Osteocyte (in vitro differentiated cells): ENCODE data around the gene TTC28. TPM values are rescaled to one million over a fixed set of nuclear protein-coding genes. Genes with fewer than 3 reads are reported as not detected.

Experiments used
- DNase-seq: peaks from one replicate; pipeline ENCODE4 v3.0.0; 2021; ENCODE audit warnings: mixed read lengths; ENCODE audit not compliant: unreplicated experiment; ENCODE audit errors: extremely low spot score
- H3K27ac Mint-ChIP-seq: one replicate; pipeline ENCODE4 v1.8.0; 2021; ENCODE audit warnings: mild to moderate bottlenecking, mixed read lengths; ENCODE audit not compliant: unreplicated experiment
- H3K27me3 Mint-ChIP-seq: one replicate; pipeline ENCODE4 v1.8.0; 2021; ENCODE audit warnings: mixed read lengths; ENCODE audit not compliant: unreplicated experiment
- H3K36me3 Mint-ChIP-seq: one replicate; pipeline ENCODE4 v1.8.0; 2021; ENCODE audit warnings: mixed read lengths; ENCODE audit not compliant: unreplicated experiment
- H3K4me1 Mint-ChIP-seq: one replicate; pipeline ENCODE4 v1.8.0; 2021; ENCODE audit warnings: mixed read lengths; ENCODE audit not compliant: unreplicated experiment
- H3K4me3 Mint-ChIP-seq: one replicate; pipeline ENCODE4 v1.8.0; 2021; ENCODE audit warnings: mild to moderate bottlenecking, moderate library complexity, mixed read lengths; ENCODE audit not compliant: unreplicated experiment
- H3K9me3 Mint-ChIP-seq: one replicate; pipeline ENCODE4 v1.8.0; 2021; ENCODE audit warnings: mixed read lengths; ENCODE audit not compliant: unreplicated experiment
- CTCF ChIP-seq: fragments of 200-600 bp; sonication (generic); IDR thresholded peaks from 2 replicates; pipeline ENCODE4 v1.5.0; 2021; ENCODE audit warnings: antibody characterized with exemption, mild to moderate bottlenecking, moderate library complexity
- total RNA-seq: library from RNA; stranded (reverse); gene quantifications from 2 replicates; pipeline ENCODE4 v1.2.1, GENCODE V29; 2021

TTC28 gene
- total RNA-seq, 1 donor from 2014 or later: 70.3 TPM

- TF ChIP-seq CTCF: no peak
- Mint-ChIP-seq H3K4me3 (no peak overlapping the region), H3K27ac (no peak overlapping the region), H3K36me3 (peaks cover 8% of the 10 kb centered on the region), H3K27me3 (no peaks in the 10 kb centered on the region), H3K9me3 (peaks cover 4% of the 10 kb centered on the region), H3K4me1 (peaks cover 2% of the 10 kb centered on the region)
- no peak for DNase-seq
These were observed 419.0 kb downstream of the TTC28 start for GRCh38 chr22:28260619-28261018.

GRCh38 chr22:28259774-28260312, 419.8 kb downstream of the TTC28 start:
- TF ChIP-seq CTCF: no peak
- H3K27me3 Mint-ChIP-seq: no peaks in the 10 kb centered on the region
- H3K36me3 Mint-ChIP-seq: peaks cover 12% of the 10 kb centered on the region
- no peak for DNase-seq
- no peak overlapping the region for H3K4me3 Mint-ChIP-seq
- peaks cover 4% of the 10 kb centered on the region for H3K9me3 Mint-ChIP-seq
- H3K4me1 Mint-ChIP-seq: peaks cover 4% of the 10 kb centered on the region
- no peak overlapping the region for H3K27ac Mint-ChIP-seq

- peaks cover 4% of the 10 kb centered on the region for H3K9me3 Mint-ChIP-seq
- H3K36me3 Mint-ChIP-seq: peaks cover 9% of the 10 kb centered on the region
- DNase-seq: no peak
- no peaks in the 10 kb centered on the region for H3K27me3 Mint-ChIP-seq
- no peak overlapping the region for H3K4me3 Mint-ChIP-seq
- no peak overlapping the region for H3K27ac Mint-ChIP-seq
- H3K4me1 Mint-ChIP-seq: peaks cover 2% of the 10 kb centered on the region
- TF ChIP-seq CTCF: no peak
These were observed 425.2 kb downstream of the TTC28 start for GRCh38 chr22:28254396-28254795.

- no peaks in the 10 kb centered on the region for H3K27me3 Mint-ChIP-seq
- peaks cover 9% of the 10 kb centered on the region for H3K36me3 Mint-ChIP-seq
- peaks cover 3% of the 10 kb centered on the region for H3K4me1 Mint-ChIP-seq
- H3K27ac Mint-ChIP-seq: no peak overlapping the region
- no peak for TF ChIP-seq CTCF
- no peak overlapping the region for H3K4me3 Mint-ChIP-seq
- H3K9me3 Mint-ChIP-seq: peaks cover 4% of the 10 kb centered on the region
- DNase-seq: no peak
These were observed 427.1 kb downstream of the TTC28 start for GRCh38 chr22:28252539-28252938.

GRCh38 chr22:28250036-28250695, 429.5 kb downstream of the TTC28 start:
- TF ChIP-seq CTCF: no peak
- no peak overlapping the region for H3K27ac Mint-ChIP-seq
- H3K9me3 Mint-ChIP-seq: no peaks in the 10 kb centered on the region

More at GRCh38 chr22:28250036-28250695, 429.5 kb downstream of the TTC28 start:
- H3K4me1 Mint-ChIP-seq: peaks cover 17% of the 10 kb centered on the region
- H3K36me3 Mint-ChIP-seq: peaks cover 5% of the 10 kb centered on the region
- DNase-seq: no peak
- H3K27me3 Mint-ChIP-seq: no peaks in the 10 kb centered on the region
- no peak overlapping the region for H3K4me3 Mint-ChIP-seq
